HUES64 (cell line): ENCODE results near the gene RERE.
A peak's percentile ranks its signal among the peaks of the same experiment; 100 is the strongest.

ENCODE experiments used
- H3K27ac ChIP-seq: 2 replicates; pipeline ENCODE4 v1.7.0; 2013; ENCODE audit warnings: low read depth, low read length, inconsistent platforms
- H3K27me3 ChIP-seq: 2 replicates; pipeline ENCODE4 v1.6.1; 2013; ENCODE audit warnings: mild to moderate bottlenecking, low read length; ENCODE audit not compliant: insufficient read depth
- H3K36me3 ChIP-seq: 2 replicates; pipeline ENCODE4 v1.6.1; 2013; ENCODE audit warnings: mild to moderate bottlenecking, low read length; ENCODE audit not compliant: insufficient read depth
- H3K4me1 ChIP-seq: 2 replicates; pipeline ENCODE4 v1.6.1; 2013; ENCODE audit warnings: mild to moderate bottlenecking, low read length, moderate library complexity; ENCODE audit not compliant: insufficient read depth
- H3K4me3 ChIP-seq: 2 replicates; pipeline ENCODE4 v1.5.1; 2013; ENCODE audit warnings: mild to moderate bottlenecking, low read length, moderate library complexity
- H3K9ac ChIP-seq: 2 replicates; pipeline ENCODE4 v1.6.1; 2013; ENCODE audit warnings: mild to moderate bottlenecking, low read depth, low read length
- H3K9me3 ChIP-seq: 2 replicates; pipeline ENCODE4 v1.6.1; 2013; ENCODE audit warnings: low read depth, low read length; ENCODE audit not compliant: insufficient read depth
- WGBS: fragments of 150-250, 120-280 bp; methylation state at CpG from one replicate; pipeline ENCODE4 v1.1.7; 2013; ENCODE audit warnings: missing lambda C conversion rate; 5-methylcytosine and 5-hydroxymethylcytosine counted together

Gene RERE

GRCh38 chr1:8477983-8478362 lies 339.5 kb downstream of the RERE start:
- Histone ChIP-seq H3K27ac (no peak overlapping the region), H3K4me1 (peaks cover 43% of the 10 kb centered on the region)

GRCh38 chr1:8477166-8477982 lies 340.1 kb downstream of the RERE start:
- Histone ChIP-seq H3K4me3 (no peak overlapping the region), H3K4me1 (peaks cover 42% of the 10 kb centered on the region), H3K27me3 (no peaks in the 10 kb centered on the region), H3K36me3 (no peaks in the 10 kb centered on the region), H3K9ac (no peak overlapping the region), H3K27ac (no peak overlapping the region), H3K9me3 (no peaks in the 10 kb centered on the region)
- WGBS = 94% methylated on average over 9 of the region's 9 CpGs

More at GRCh38 chr1:8477983-8478362, 339.5 kb downstream of the RERE start:
- Histone ChIP-seq H3K9me3 (no peaks in the 10 kb centered on the region), H3K27me3 (no peaks in the 10 kb centered on the region), H3K4me3 (no peak overlapping the region), H3K9ac (no peak overlapping the region), H3K36me3 (no peaks in the 10 kb centered on the region)
- WGBS = 80% methylated on average over 1 of the region's 2 CpGs

GRCh38 chr1:8476006-8476405 lies 341.4 kb downstream of the RERE start:
- Histone ChIP-seq H3K9me3 (no peaks in the 10 kb centered on the region), H3K4me3 (no peak overlapping the region), H3K27ac (no peak overlapping the region), H3K27me3 (no peaks in the 10 kb centered on the region), H3K9ac (no peak overlapping the region), H3K36me3 (no peaks in the 10 kb centered on the region), H3K4me1 (peaks cover 38% of the 10 kb centered on the region)
- WGBS = 85% methylated on average over 2 of the region's 3 CpGs

- no peaks in the 10 kb centered on the region for H3K36me3 ChIP-seq
- 95% methylated on average over 3 of the region's 3 CpGs for WGBS
These were observed 343.1 kb downstream of the RERE start for GRCh38 chr1:8474369-8474768.

GRCh38 chr1:8473891-8474300 lies 343.5 kb downstream of the RERE start:
- 99% methylated on average over 2 of the region's 2 CpGs for WGBS

More at GRCh38 chr1:8474369-8474768, 343.1 kb downstream of the RERE start:
- Histone ChIP-seq H3K9ac (no peak overlapping the region), H3K4me3 (no peak overlapping the region), H3K27ac (no peak overlapping the region), H3K4me1 (peaks cover 42% of the 10 kb centered on the region), H3K9me3 (no peaks in the 10 kb centered on the region), H3K27me3 (no peaks in the 10 kb centered on the region)

GRCh38 chr1:8473121-8473875 lies 344.1 kb downstream of the RERE start:
- 88% methylated on average over 4 of the region's 4 CpGs for WGBS
- no peaks in the 10 kb centered on the region for H3K27me3 ChIP-seq
- no peaks in the 10 kb centered on the region for H3K36me3 ChIP-seq
- H3K4me1 ChIP-seq = peaks cover 38% of the 10 kb centered on the region
- H3K27ac ChIP-seq = no peak overlapping the region
- H3K9me3 ChIP-seq = no peaks in the 10 kb centered on the region
- no peak overlapping the region for H3K9ac ChIP-seq
- H3K4me3 ChIP-seq = no peak overlapping the region

More at GRCh38 chr1:8473891-8474300, 343.5 kb downstream of the RERE start:
- no peak overlapping the region for H3K27ac ChIP-seq
- no peak overlapping the region for H3K4me3 ChIP-seq
- H3K27me3 ChIP-seq = no peaks in the 10 kb centered on the region
- H3K4me1 ChIP-seq = peaks cover 42% of the 10 kb centered on the region
- no peaks in the 10 kb centered on the region for H3K9me3 ChIP-seq
- H3K36me3 ChIP-seq = no peaks in the 10 kb centered on the region
- H3K9ac ChIP-seq = no peak overlapping the region

- H3K27me3 ChIP-seq = no peaks in the 10 kb centered on the region
- H3K27ac ChIP-seq = no peak overlapping the region
- H3K4me1 ChIP-seq = peaks cover 32% of the 10 kb centered on the region
- no peak overlapping the region for H3K9ac ChIP-seq
- no peaks in the 10 kb centered on the region for H3K9me3 ChIP-seq
- 93% methylated on average over 2 of the region's 2 CpGs for WGBS
- H3K4me3 ChIP-seq = no peak overlapping the region
- H3K36me3 ChIP-seq = no peaks in the 10 kb centered on the region
These were observed 344.8 kb downstream of the RERE start for GRCh38 chr1:8472668-8473067.

GRCh38 chr1:8471451-8471850 lies 346.0 kb downstream of the RERE start:
- H3K27me3 ChIP-seq = no peaks in the 10 kb centered on the region
- no peak overlapping the region for H3K4me3 ChIP-seq
- H3K27ac ChIP-seq = no peak overlapping the region
- 91% methylated on average over 5 of the region's 5 CpGs for whole genome bisulfite sequencing
- peaks cover 29% of the 10 kb centered on the region for H3K4me1 ChIP-seq
- H3K36me3 ChIP-seq = no peaks in the 10 kb centered on the region
- H3K9ac ChIP-seq = no peak overlapping the region
- H3K9me3 ChIP-seq = no peaks in the 10 kb centered on the region

- Histone ChIP-seq H3K27ac (no peak overlapping the region), H3K4me1 (peaks cover 45% of the 10 kb centered on the region), H3K9ac (no peak overlapping the region), H3K27me3 (no peaks in the 10 kb centered on the region), H3K36me3 (peaks cover 3% of the 10 kb centered on the region; the same call in 1 of the 2 replicates), H3K4me3 (no peak overlapping the region), H3K9me3 (no peaks in the 10 kb centered on the region)
- WGBS = 75% methylated on average over 1 of the region's 4 CpGs
These were observed 348.7 kb downstream of the RERE start for GRCh38 chr1:8468751-8469150.

- peaks cover 5% of the 10 kb centered on the region; the same call in 1 of the 2 replicates for H3K36me3 ChIP-seq
These were observed 350.1 kb downstream of the RERE start for GRCh38 chr1:8467308-8467707.

GRCh38 chr1:8465692-8466091 lies 351.7 kb downstream of the RERE start:
- Histone ChIP-seq H3K27me3 (no peaks in the 10 kb centered on the region), H3K4me1 (peaks cover 57% of the 10 kb centered on the region), H3K9me3 (no peaks in the 10 kb centered on the region), H3K36me3 (peaks cover 9% of the 10 kb centered on the region), H3K9ac (no peak overlapping the region), H3K27ac (peak overlapping the region; percentile 45), H3K4me3 (no peak overlapping the region)
- 84% methylated on average over 13 of the region's 13 CpGs for WGBS

More at GRCh38 chr1:8467308-8467707, 350.1 kb downstream of the RERE start:
- Histone ChIP-seq H3K27ac (no peak overlapping the region), H3K9ac (no peak overlapping the region), H3K4me1 (peaks cover 48% of the 10 kb centered on the region), H3K4me3 (no peak overlapping the region), H3K9me3 (no peaks in the 10 kb centered on the region), H3K27me3 (no peaks in the 10 kb centered on the region)
- WGBS = 94% methylated on average over 3 of the region's 3 CpGs
